Measurements from ENCODE around the gene EFCAB14. TPM values are rescaled to one million over a fixed set of nuclear protein-coding genes. Genes with fewer than 3 reads are reported as not detected.
"Not testable (repeated sequence)": the region's sequence is repeated elsewhere in the genome, so short reads cannot be mapped to it uniquely, and the experiment has no call there.

EFCAB14 gene
- polyA plus RNA-seq, 1 donor (not counting 4 experiments of a cell fraction or from before 2014, with no cell fraction given), result 61.8 TPM

DNA sequence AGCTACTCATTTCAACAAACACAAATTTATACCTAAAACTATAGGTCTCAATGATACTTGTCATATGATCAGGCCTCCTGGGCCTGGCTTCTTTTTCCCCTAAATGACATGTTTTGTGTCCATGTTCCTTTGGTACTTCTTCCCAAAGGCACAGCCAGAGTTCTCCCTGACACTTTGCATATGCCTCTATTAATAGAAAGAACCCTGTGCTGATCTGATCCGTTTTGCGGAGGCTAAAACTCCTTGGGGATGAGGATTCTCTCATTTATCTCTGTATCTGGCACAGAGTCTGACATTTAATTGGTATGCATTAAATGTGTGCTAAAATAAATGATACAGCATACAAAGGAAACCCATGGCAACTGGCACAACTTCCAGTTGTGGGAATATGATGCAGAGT, 62.3 kb downstream of the EFCAB14 start:
- dilution Hi-C loops (cut with MboI; ENCODE audit: extremely low pct_ligation_motif_present, low sequenced_read_pairs), result no loop called here

DNA sequence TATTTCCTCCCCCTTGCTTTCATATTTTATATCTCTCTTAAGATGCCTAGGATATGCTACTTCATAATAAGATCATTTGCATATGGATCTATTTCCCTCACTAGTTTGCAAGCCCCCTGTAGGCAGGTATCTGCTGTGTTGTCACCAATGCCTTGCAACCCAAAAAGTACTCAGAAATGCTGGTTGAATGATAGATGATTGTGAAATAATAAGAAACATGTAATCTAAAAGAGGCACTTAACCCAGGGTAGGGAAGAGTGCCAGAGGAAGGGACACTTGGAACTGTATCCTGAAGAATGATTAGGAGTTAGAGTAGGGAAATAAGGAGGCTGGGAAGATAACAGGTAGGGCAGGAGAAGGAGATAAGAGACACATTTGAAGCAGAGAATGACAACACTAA, 63.1 kb downstream of the EFCAB14 start:
- Histone ChIP-seq H3K9ac (ENCODE audit: control insufficient read depth, extremely low read depth, insufficient read depth, low read length) (no peak overlapping the region), H3K9me3 (ENCODE audit: control insufficient read depth, low read depth, low read length) (no peaks in the 10 kb centered on the region), H3K9me1 (ENCODE audit: control insufficient read depth, extremely low read depth, insufficient read depth, low read length) (no peaks in the 10 kb centered on the region), H3K4me1 (ENCODE audit: control insufficient read depth, extremely low read depth, insufficient read depth, low read length) (no peaks in the 10 kb centered on the region), H3K36me3 (ENCODE audit: control insufficient read depth in 2 of 2, extremely low read depth in 1 of 2, insufficient read depth in 2 of 2, low read length in 2 of 2) (peaks cover 4 to 14% of the 10 kb centered on the region in 2 experiments), H3K27ac (ENCODE audit: control insufficient read depth, insufficient read depth, low read length) (no peak overlapping the region), H3K79me2 (ENCODE audit: control insufficient read depth, insufficient read depth, low read length) (no peaks in the 10 kb centered on the region), H3K4me2 (ENCODE audit: control insufficient read depth, extremely low read depth, insufficient read depth, low read depth, low read length) (no peak overlapping the region), H4K20me1 (ENCODE audit: control insufficient read depth, extremely low read depth, insufficient read depth, low read length) (no peaks in the 10 kb centered on the region), H2AFZ (ENCODE audit: control insufficient read depth, low read length) (no peak overlapping the region), H3K27me3 (ENCODE audit: control insufficient read depth, extremely low read depth, insufficient read depth, low read length) (no peaks in the 10 kb centered on the region), H3K4me3 (ENCODE audit: control insufficient read depth in 2 of 3, extremely low read depth in 1 of 3, insufficient read depth in 2 of 3, low read depth in 1 of 3, low read length in 3 of 3) (no peak overlapping the region)
- dilution Hi-C loops (cut with MboI; ENCODE audit: extremely low pct_ligation_motif_present, low sequenced_read_pairs), result no loop called here
- FAIRE-seq (no peak), DNase-seq (ENCODE audit: low read depth, low spot score) (no peak)
- TF ChIP-seq, protein P1, sequence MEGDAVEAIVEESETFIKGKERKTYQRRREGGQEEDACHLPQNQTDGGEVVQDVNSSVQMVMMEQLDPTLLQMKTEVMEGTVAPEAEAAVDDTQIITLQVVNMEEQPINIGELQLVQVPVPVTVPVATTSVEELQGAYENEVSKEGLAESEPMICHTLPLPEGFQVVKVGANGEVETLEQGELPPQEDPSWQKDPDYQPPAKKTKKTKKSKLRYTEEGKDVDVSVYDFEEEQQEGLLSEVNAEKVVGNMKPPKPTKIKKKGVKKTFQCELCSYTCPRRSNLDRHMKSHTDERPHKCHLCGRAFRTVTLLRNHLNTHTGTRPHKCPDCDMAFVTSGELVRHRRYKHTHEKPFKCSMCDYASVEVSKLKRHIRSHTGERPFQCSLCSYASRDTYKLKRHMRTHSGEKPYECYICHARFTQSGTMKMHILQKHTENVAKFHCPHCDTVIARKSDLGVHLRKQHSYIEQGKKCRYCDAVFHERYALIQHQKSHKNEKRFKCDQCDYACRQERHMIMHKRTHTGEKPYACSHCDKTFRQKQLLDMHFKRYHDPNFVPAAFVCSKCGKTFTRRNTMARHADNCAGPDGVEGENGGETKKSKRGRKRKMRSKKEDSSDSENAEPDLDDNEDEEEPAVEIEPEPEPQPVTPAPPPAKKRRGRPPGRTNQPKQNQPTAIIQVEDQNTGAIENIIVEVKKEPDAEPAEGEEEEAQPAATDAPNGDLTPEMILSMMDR (optimal IDR thresholded peaks at IDR 0.05 in 1 of 3, IDR thresholded peaks at IDR 0.05 in 1 of 3, conservative IDR thresholded peaks at IDR 0.05 in 1 of 3; ENCODE audit: extremely low read depth in 1 of 3, insufficient read depth in 2 of 3, low read length in 3 of 3), result no peak
- TF ChIP-seq EZH2 (IDR thresholded peaks at IDR 0.05; ENCODE audit: low read length), result no peak

More for the DNA sequence above, 62.3 kb downstream of the EFCAB14 start:
- Histone ChIP-seq H3K4me3 (ENCODE audit: control insufficient read depth in 2 of 3, extremely low read depth in 1 of 3, insufficient read depth in 2 of 3, low read depth in 1 of 3, low read length in 3 of 3) (no peak overlapping the region), H3K27me3 (ENCODE audit: control insufficient read depth, extremely low read depth, insufficient read depth, low read length) (no peaks in the 10 kb centered on the region), H2AFZ (ENCODE audit: control insufficient read depth, low read length) (no peak overlapping the region), H3K27ac (ENCODE audit: control insufficient read depth, insufficient read depth, low read length) (no peak overlapping the region), H3K36me3 (ENCODE audit: control insufficient read depth in 2 of 2, extremely low read depth in 1 of 2, insufficient read depth in 2 of 2, low read length in 2 of 2) (peaks cover 4 to 14% of the 10 kb centered on the region in 2 experiments), H3K79me2 (ENCODE audit: control insufficient read depth, insufficient read depth, low read length) (no peaks in the 10 kb centered on the region), H3K4me2 (ENCODE audit: control insufficient read depth, extremely low read depth, insufficient read depth, low read depth, low read length) (no peak overlapping the region), H3K9me3 (ENCODE audit: control insufficient read depth, low read depth, low read length) (no peaks in the 10 kb centered on the region), H3K9me1 (ENCODE audit: control insufficient read depth, extremely low read depth, insufficient read depth, low read length) (no peaks in the 10 kb centered on the region), H3K4me1 (ENCODE audit: control insufficient read depth, extremely low read depth, insufficient read depth, low read length) (no peaks in the 10 kb centered on the region), H4K20me1 (ENCODE audit: control insufficient read depth, extremely low read depth, insufficient read depth, low read length) (no peaks in the 10 kb centered on the region), H3K9ac (ENCODE audit: control insufficient read depth, extremely low read depth, insufficient read depth, low read length) (no peak overlapping the region)
- TF ChIP-seq EZH2 (IDR thresholded peaks at IDR 0.05; ENCODE audit: low read length), result no peak
- TF ChIP-seq, protein P1 (optimal IDR thresholded peaks at IDR 0.05 in 1 of 3, IDR thresholded peaks at IDR 0.05 in 1 of 3, conservative IDR thresholded peaks at IDR 0.05 in 1 of 3; ENCODE audit: extremely low read depth in 1 of 3, insufficient read depth in 2 of 3, low read length in 3 of 3), result no peak
- FAIRE-seq (no peak), DNase-seq (ENCODE audit: low read depth, low spot score) (no peak)

DNA sequence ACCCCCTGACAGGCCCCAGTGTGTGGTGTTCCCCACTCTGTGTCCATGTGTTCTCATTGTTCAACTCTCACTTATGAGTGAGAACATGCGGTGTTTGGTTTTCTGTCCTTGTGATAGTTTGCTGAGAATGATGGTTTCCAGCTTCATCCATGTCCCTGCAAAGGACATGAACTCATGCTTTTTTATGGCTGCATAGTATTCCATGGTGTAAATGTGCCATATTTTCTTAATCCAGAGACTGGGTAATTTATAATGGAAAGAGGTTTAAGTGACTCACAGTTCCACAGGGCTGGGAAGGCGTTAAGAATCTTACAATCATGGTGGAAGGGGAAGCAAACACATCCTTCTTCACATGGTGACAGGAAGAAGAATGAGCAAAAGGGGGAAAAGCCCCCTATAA, 64.2 kb downstream of the EFCAB14 start:
- H3K79me2 ChIP-seq (ENCODE audit: control insufficient read depth, insufficient read depth, low read length); H4K20me1 ChIP-seq (ENCODE audit: control insufficient read depth, extremely low read depth, insufficient read depth, low read length); FAIRE-seq; H2AFZ ChIP-seq (ENCODE audit: control insufficient read depth, low read length); DNase-seq (ENCODE audit: low read depth, low spot score); H3K4me1 ChIP-seq (ENCODE audit: control insufficient read depth, extremely low read depth, insufficient read depth, low read length); H3K4me3 ChIP-seq (ENCODE audit: control insufficient read depth in 2 of 3, extremely low read depth in 1 of 3, insufficient read depth in 2 of 3, low read depth in 1 of 3, low read length in 3 of 3); H3K9me3 ChIP-seq (ENCODE audit: control insufficient read depth, low read depth, low read length); H3K4me2 ChIP-seq (ENCODE audit: control insufficient read depth, extremely low read depth, insufficient read depth, low read depth, low read length); H3K9ac ChIP-seq (ENCODE audit: control insufficient read depth, extremely low read depth, insufficient read depth, low read length); H3K9me1 ChIP-seq (ENCODE audit: control insufficient read depth, extremely low read depth, insufficient read depth, low read length); dilution Hi-C loops (cut with MboI; ENCODE audit: extremely low pct_ligation_motif_present, low sequenced_read_pairs); H3K27me3 ChIP-seq (ENCODE audit: control insufficient read depth, extremely low read depth, insufficient read depth, low read length); H3K27ac ChIP-seq (ENCODE audit: control insufficient read depth, insufficient read depth, low read length): not testable (repeated sequence)
- H3K36me3 ChIP-seq (ENCODE audit: control insufficient read depth in 2 of 2, extremely low read depth in 1 of 2, insufficient read depth in 2 of 2, low read length in 2 of 2), result peaks cover 5 to 14% of the 10 kb centered on the region in 2 experiments

Data from keratinocyte (primary cell).